GM13976 (cell line): ENCODE results near the gene OXTR.

Source experiments
- DNase-seq: peaks from one replicate; pipeline ENCODE4 v3.0.0; 2012; ENCODE audit warnings: low spot score
- CTCF ChIP-seq: IDR thresholded peaks from 2 replicates; pipeline ENCODE4 v1.5.1; 2012; ENCODE audit warnings: borderline replicate concordance, mild to moderate bottlenecking; ENCODE audit not compliant: insufficient read depth; ENCODE audit errors: extremely low read depth, missing control alignments, control extremely low read depth
- in situ Hi-C: fragments of 300-500 bp; cut with MboI; formaldehyde crosslinking; loops from one replicate; pipeline ENCODE4 v1.12.0; 2022; ENCODE audit warnings: low sequenced_read_pairs, mixed read lengths, inconsistent platforms; ENCODE audit not compliant: unreplicated experiment

The OXTR gene

DNA sequence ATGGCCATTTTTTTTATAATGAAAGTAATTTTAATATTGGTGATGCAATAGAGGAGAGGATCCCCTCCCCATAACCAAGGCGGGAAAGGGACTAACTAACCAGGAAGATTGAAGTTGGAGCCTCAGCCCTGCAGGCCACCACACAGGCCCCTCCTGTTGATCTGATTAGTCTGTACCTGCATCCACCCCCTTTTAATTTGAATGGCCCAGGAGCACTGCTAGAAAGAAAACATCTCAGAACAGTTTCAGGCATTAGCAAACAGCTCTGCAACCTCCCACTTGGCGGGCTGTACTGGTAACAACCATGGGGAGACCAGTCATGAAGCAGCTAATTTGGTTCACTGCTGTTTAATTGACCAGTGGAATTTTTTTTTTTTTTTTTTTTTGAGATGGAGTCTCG lies 25.5 kb downstream of the OXTR start:
- TF ChIP-seq CTCF, result no peak
- in situ Hi-C loops, result no loop called here
- DNase-seq, result no peak

GRCh38 chr3:8743021-8743601 lies 26.3 kb downstream of the OXTR start:
- TF ChIP-seq CTCF, result no peak
- no peak for DNase-seq
- in situ Hi-C loops, result no loop called here

DNA sequence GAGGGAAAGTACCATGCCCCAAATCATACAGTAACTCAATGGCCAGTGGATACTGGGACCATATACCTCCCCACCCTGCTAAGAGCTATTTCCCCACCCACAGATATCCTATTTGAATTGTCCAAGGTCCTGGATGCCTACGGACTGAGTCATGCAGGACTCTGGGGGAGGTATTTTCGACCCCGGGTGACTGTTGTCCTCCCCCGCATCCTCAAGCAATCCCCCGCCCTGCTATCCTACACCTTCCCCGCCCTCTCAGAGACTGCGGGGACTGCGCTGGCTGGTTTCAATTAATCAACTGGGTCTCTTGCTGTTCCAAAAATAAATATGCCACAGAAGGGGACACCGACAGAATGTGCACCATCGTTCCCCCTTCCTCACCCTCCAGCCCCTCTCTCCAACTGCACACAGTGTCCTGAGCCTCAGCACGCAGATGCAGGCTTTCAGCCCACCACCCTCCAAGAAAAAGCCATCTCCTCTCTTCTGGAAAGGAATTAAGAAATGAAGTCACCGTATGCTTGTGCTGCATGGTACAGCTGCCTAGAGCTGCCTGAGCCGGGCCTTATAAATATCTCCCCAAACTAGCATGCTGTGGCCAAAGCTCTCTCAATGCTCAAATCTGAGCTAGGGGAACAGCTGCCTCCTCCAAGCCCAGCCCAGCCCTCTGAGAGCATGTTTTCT lies 27.7 kb downstream of the OXTR start:
- no peak for DNase-seq

DNA sequence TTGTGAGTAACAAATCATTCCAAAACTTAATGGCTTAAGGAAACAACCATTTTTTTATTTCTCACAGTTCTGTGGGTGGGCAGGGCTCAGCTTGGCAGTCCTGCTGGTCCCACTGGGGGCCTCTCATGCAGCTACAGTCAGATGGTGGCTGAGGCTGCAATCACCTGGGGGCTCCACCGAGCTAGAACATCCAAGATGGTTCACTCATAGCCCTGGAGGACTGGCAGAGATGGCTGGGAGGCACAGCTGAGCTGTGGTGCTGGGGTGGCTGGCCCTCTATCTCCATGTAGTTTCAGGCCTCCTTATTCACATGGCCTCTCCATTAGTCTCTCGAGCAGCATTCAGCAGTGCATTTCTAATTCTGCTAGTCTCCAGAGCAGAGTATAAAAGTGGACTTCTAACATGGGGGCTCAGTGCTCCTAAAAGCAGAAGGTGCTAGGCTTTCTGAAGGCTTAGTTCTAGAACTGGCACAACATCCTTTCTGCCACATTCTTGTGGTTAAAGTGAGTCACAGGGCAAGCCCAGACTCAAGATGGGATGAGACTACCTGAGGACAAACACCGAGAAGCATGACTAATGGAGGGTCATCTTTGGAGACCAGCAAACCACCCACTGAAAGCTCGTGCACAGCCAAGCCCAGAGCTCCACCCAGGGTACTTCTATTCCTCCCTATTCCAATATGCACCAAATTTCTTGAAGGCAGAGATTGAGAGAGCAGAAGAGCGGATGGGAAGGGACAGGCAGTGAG lies 29.5 kb downstream of the OXTR start:
- no peak for DNase-seq
- in situ Hi-C loops, result no loop called here

More for the DNA sequence above, 27.7 kb downstream of the OXTR start:
- TF ChIP-seq CTCF, result no peak
- in situ Hi-C loops, result no loop called here

DNA sequence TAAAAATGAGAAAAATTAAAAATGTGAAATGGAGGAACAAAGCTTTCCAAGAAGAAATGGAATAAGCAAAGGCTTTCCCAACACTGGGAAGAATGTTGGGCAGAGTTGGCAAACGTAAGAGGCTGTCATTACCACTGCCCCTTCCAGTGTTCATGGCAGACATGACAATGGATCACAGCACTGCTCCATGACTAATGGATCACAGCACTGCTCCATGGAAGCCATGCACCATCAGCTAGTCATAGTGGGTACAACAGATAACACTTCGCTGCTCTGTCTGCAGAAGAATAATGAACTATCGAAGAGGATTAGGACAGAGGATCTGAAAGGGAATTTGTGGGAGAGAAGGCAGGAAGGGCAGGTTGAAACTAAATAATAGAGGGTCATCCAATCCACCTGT lies 30.8 kb downstream of the OXTR start:
- in situ Hi-C loops, result no loop called here
- no peak for DNase-seq
- TF ChIP-seq CTCF, result no peak

More for the DNA sequence above, 29.5 kb downstream of the OXTR start:
- no peak for TF ChIP-seq CTCF

- TF ChIP-seq CTCF, result no peak
- in situ Hi-C loops, result no loop called here
- DNase-seq, result no peak
Measured at GRCh38 chr3:8737823-8738222, 31.6 kb downstream of the OXTR start.
